DOHH2 (cell line): ENCODE measurements around the gene KRT222.

Experiments used
- CTCF ChIP-seq: fragments of 200-600 bp; sonication (generic); IDR thresholded peaks from one replicate; pipeline ENCODE4 v1.5.1; 2014; ENCODE audit warnings: antibody characterized with exemption, mild to moderate bottlenecking, low read depth, low read length; ENCODE audit not compliant: poor library complexity, severe bottlenecking
- EZH2phosphoT487 ChIP-seq: fragments of 200-600 bp; sonication (generic); IDR thresholded peaks from 2 replicates; pipeline ENCODE4 v1.6.1; 2017; ENCODE audit warnings: borderline replicate concordance, mild to moderate bottlenecking, antibody characterized with exemption, low read length, moderate library complexity, mixed read lengths

DNA sequence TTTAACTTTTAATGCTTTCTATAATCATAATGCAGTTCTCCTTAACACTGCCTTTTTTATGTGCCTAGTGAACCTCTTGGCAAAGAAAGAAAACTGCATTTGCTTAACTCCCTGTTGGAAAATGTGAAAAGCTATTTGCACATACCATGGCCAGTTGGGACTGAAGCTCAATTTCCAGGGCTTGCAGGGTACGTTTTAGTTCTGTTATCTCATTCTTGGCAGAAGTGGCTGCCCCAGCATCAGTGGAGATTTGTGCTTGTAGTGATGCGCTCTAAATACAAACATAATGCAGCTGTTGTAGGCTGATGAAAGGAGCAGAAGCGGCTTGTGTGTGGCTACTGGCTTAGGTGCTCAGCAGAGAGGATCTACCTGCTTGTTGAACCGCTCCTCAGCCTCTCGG, 34.9 kb upstream of the KRT222 start:
- TF ChIP-seq CTCF = no peak
- no peak for TF ChIP-seq EZH2phosphoT487
